ENCODE data around the gene PRKCD.

The PRKCD gene

GRCh38 chr3:53155760-53156159 lies 5.2 kb upstream of the PRKCD start:
- DNase-seq (ENCODE audit: low spot score): no peak

- no peak for DNase-seq (ENCODE audit: low spot score)
Observed at GRCh38 chr3:53156368-53156834, 4.6 kb upstream of the PRKCD start.

GRCh38 chr3:53157974-53158580 lies 2.9 kb upstream of the PRKCD start:
- no peak for DNase-seq (ENCODE audit: low spot score)

GRCh38 chr3:53158765-53159155 lies 2.2 kb upstream of the PRKCD start:
- no peak for DNase-seq (ENCODE audit: low spot score)

GRCh38 chr3:53159156-53160060 lies 1.6 kb upstream of the PRKCD start:
- DNase-seq (ENCODE audit: low spot score): no peak

- DNase-seq (ENCODE audit: low spot score): no peak
Observed at GRCh38 chr3:53160061-53160659, 849 bp upstream of the PRKCD start.

GRCh38 chr3:53161450-53161819 lies 426 bp downstream of the PRKCD start:
- no peak for DNase-seq (ENCODE audit: low spot score)

GRCh38 chr3:53161820-53162671 lies 1.0 kb downstream of the PRKCD start:
- no peak for DNase-seq (ENCODE audit: low spot score)

- no peak for DNase-seq (ENCODE audit: low spot score)
Observed at GRCh38 chr3:53162672-53163443, 1.8 kb downstream of the PRKCD start.

- no peak for DNase-seq (ENCODE audit: low spot score)
Observed at GRCh38 chr3:53163444-53164387, 2.7 kb downstream of the PRKCD start.

- no peak for DNase-seq (ENCODE audit: low spot score)
Observed at GRCh38 chr3:53164911-53165310, 3.9 kb downstream of the PRKCD start.

- DNase-seq (ENCODE audit: low spot score): no peak
Observed at GRCh38 chr3:53166206-53166605, 5.2 kb downstream of the PRKCD start.

- DNase-seq (ENCODE audit: low spot score): peak; percentile 81
Observed at GRCh38 chr3:53166781-53167291, 5.8 kb downstream of the PRKCD start.

- no peak for DNase-seq (ENCODE audit: low spot score)
Observed at GRCh38 chr3:53167418-53168174, 6.6 kb downstream of the PRKCD start.

- no peak for DNase-seq (ENCODE audit: low spot score)
Observed at GRCh38 chr3:53168175-53168923, 7.3 kb downstream of the PRKCD start.

- peak; percentile 67 for DNase-seq (ENCODE audit: low spot score)
Observed at GRCh38 chr3:53169045-53169831, 8.2 kb downstream of the PRKCD start.

GRCh38 chr3:53169832-53170324 lies 8.9 kb downstream of the PRKCD start:
- DNase-seq (ENCODE audit: low spot score): no peak
